SK-N-SH (cell line): ENCODE results near the gene ADAR. TPM values are rescaled to one million over a fixed set of nuclear protein-coding genes. Genes with fewer than 3 reads are reported as not detected.

Experiments used
- CTCF ChIA-PET: fragments of 300-600, 350-600 bp; formaldehyde crosslinking; extraction: SDS; loops from one replicate; lab custom pipeline; 2021; lab: Yijun Ruan, JAX
- POLR2A ChIA-PET: fragments of 350-600 bp; sonication (Branson Sonifier 250); formaldehyde crosslinking; extraction: SDS; loops from one replicate; lab custom pipeline; 2020; ENCODE audit warnings: antibody characterized with exemption, inconsistent platforms; lab: Yijun Ruan, JAX
- DNase-seq: peaks from one replicate; pipeline ENCODE4 v3.0.0; 2012
- H2AFZ ChIP-seq: fragments of 200-600 bp; sonication (generic); 2 replicates; pipeline ENCODE4 v1.8.1; 2016; ENCODE audit warnings: antibody characterized with exemption, mild to moderate bottlenecking, low read depth
- H3F3A ChIP-seq: fragments of 200-600 bp; sonication (generic); replicated peaks from 2 replicates; pipeline ENCODE3; 2016; ENCODE audit warnings: antibody characterized with exemption, mild to moderate bottlenecking; ENCODE audit not compliant: insufficient read depth
- H3K27ac ChIP-seq, 2 experiments: fragments of 200-500 bp in 1 of 2; fragments of 200-600 bp in 1 of 2; sonication (Bioruptor generic) in 1 of 2; sonication (generic), shearing (Covaris generic) in 1 of 2; 2 replicates each; pipeline versions ENCODE4 v1.5.1 to v1.6.1; 2014 to 2016; ENCODE audit warnings: low read depth in 2 of 2, inconsistent platforms in 1 of 2, low read length in 1 of 2, mild to moderate bottlenecking in 1 of 2, mixed read lengths in 1 of 2
- H3K27me3 ChIP-seq: fragments of 200-600 bp; sonication (generic), shearing (Covaris generic); 2 replicates; pipeline ENCODE4 v1.6.1; 2016; ENCODE audit warnings: mixed run types; ENCODE audit not compliant: insufficient read depth
- H3K36me3 ChIP-seq, 2 experiments: fragments of 200-500 bp in 1 of 2; fragments of 200-600 bp in 1 of 2; sonication (Bioruptor generic) in 1 of 2; sonication (generic) in 1 of 2; replicated peaks in 1 of 2; 2 replicates each; pipeline versions ENCODE3 to v1.5.1; 2014 to 2016; ENCODE audit warnings: low read length in 1 of 2, mild to moderate bottlenecking in 1 of 2; ENCODE audit not compliant: insufficient read depth in 2 of 2, control insufficient read depth in 1 of 2
- H3K4me1 ChIP-seq, 2 experiments: fragments of 200-500 bp in 1 of 2; fragments of 200-600 bp in 1 of 2; sonication (Bioruptor generic) in 1 of 2; sonication (generic), shearing (Covaris generic) in 1 of 2; 2 replicates each; pipeline versions ENCODE4 v1.5.1 to v1.6.1; 2014 to 2016; ENCODE audit warnings: low read depth in 1 of 2, low read length in 1 of 2, mixed run types in 1 of 2; ENCODE audit not compliant: insufficient read depth in 2 of 2, control insufficient read depth in 1 of 2
- H3K4me2 ChIP-seq: fragments of 200-600 bp; sonication (generic), shearing (Covaris generic); 2 replicates; pipeline ENCODE4 v1.6.1; 2017; ENCODE audit warnings: mixed run types
- H3K4me3 ChIP-seq, 2 experiments: fragments of 200-500 bp in 1 of 2; fragments of 200-600 bp in 1 of 2; sonication (Bioruptor generic) in 1 of 2; sonication (generic), shearing (Covaris generic) in 1 of 2; 2 replicates each; pipeline versions ENCODE4 v1.5.1 to v1.8.1; 2014 to 2016; ENCODE audit warnings: low read depth in 2 of 2, inconsistent platforms in 1 of 2, low read length in 1 of 2, mild to moderate bottlenecking in 1 of 2, mixed read lengths in 1 of 2, moderate library complexity in 1 of 2
- H3K79me2 ChIP-seq: fragments of 200-600 bp; sonication (generic); 2 replicates; pipeline ENCODE4 v1.8.1; 2017; ENCODE audit warnings: mild to moderate bottlenecking; ENCODE audit not compliant: insufficient read depth
- H3K9ac ChIP-seq: fragments of 200-600 bp; sonication (generic); 2 replicates; pipeline ENCODE4 v1.6.1; 2017; ENCODE audit warnings: mixed run types
- H3K9me2 ChIP-seq: fragments of 200-600 bp; sonication (generic); 2 replicates; pipeline ENCODE4 v1.6.1; 2017; ENCODE audit warnings: mixed run types
- H3K9me3 ChIP-seq: fragments of 200-600 bp; sonication (generic); 2 replicates; pipeline ENCODE4 v1.6.1; 2017; ENCODE audit warnings: mixed run types, mild to moderate bottlenecking, moderate library complexity
- H4K20me1 ChIP-seq: fragments of 200-600 bp; sonication (generic); 2 replicates; pipeline ENCODE4 v1.6.1; 2017; ENCODE audit warnings: mild to moderate bottlenecking, mixed run types; ENCODE audit not compliant: insufficient read depth
- CHD2 ChIP-seq: fragments of 150-350 bp; IDR thresholded peaks from 2 replicates; pipeline ENCODE4 v1.6.1; 2018; ENCODE audit warnings: low read length; ENCODE audit not compliant: partially characterized antibody
- ELF1 ChIP-seq: IDR thresholded peaks from 2 replicates; pipeline ENCODE4 v1.4.0; 2012
- EP300 ChIP-seq, 2 experiments: IDR thresholded peaks; 2 replicates each; pipeline versions ENCODE4 v1.4.0 to v1.6.1; 2012; ENCODE audit warnings: borderline replicate concordance in 1 of 2, low read depth in 1 of 2, low read length in 1 of 2
- FOXJ3 ChIP-seq: sonication (generic); formaldehyde crosslinking; IDR thresholded peaks from 2 replicates; pipeline ENCODE4 v1.5.1; 2020; ENCODE audit warnings: mild to moderate bottlenecking, missing genetic modification reagents
- FOXM1 ChIP-seq: IDR thresholded peaks from 2 replicates; pipeline ENCODE4 v1.4.0; 2012; ENCODE audit warnings: low read depth, mild to moderate bottlenecking
- GATA2 ChIP-seq: sonication (generic); formaldehyde crosslinking; IDR thresholded peaks from 2 replicates; pipeline ENCODE4 v1.5.0; 2020; ENCODE audit warnings: mild to moderate bottlenecking, missing genetic modification reagents
- MXI1 ChIP-seq: IDR thresholded peaks from 2 replicates; pipeline ENCODE4 v1.6.1; 2012; ENCODE audit warnings: mild to moderate bottlenecking, low read depth, low read length, improper control_type of control experiment
- NFIC ChIP-seq: IDR thresholded peaks from 2 replicates; pipeline ENCODE4 v1.4.0; 2012; ENCODE audit warnings: borderline replicate concordance
- NRF1 ChIP-seq: IDR thresholded peaks from 2 replicates; pipeline ENCODE4 v1.6.1; 2012; ENCODE audit warnings: low read depth, mild to moderate bottlenecking, low read length
- RAD21 ChIP-seq: IDR thresholded peaks from 2 replicates; pipeline ENCODE4 v1.6.1; 2012; ENCODE audit warnings: mild to moderate bottlenecking, low read length
- RCOR1 ChIP-seq: fragments of 150-350 bp; IDR thresholded peaks from 2 replicates; pipeline ENCODE4 v1.6.1; 2017; ENCODE audit warnings: antibody characterized with exemption, low read length
- SIN3A ChIP-seq: IDR thresholded peaks from 2 replicates; pipeline ENCODE4 v1.6.1; 2012; ENCODE audit warnings: low read depth, mild to moderate bottlenecking, low read length, moderate library complexity, borderline replicate concordance
- SMC3 ChIP-seq: IDR thresholded peaks from 2 replicates; pipeline ENCODE4 v1.6.1; 2012; ENCODE audit warnings: low read depth, low read length, improper control_type of control experiment
- TAF1 ChIP-seq: IDR thresholded peaks from 2 replicates; pipeline ENCODE4 v1.6.1; 2012; ENCODE audit warnings: low read depth, mild to moderate bottlenecking, low read length, moderate library complexity, borderline replicate concordance
- TEAD4 ChIP-seq: IDR thresholded peaks from 2 replicates; pipeline ENCODE4 v1.4.0; 2012; ENCODE audit warnings: mild to moderate bottlenecking, borderline replicate concordance; ENCODE audit not compliant: insufficient read depth
- WGBS: methylation state at CpG from one replicate; pipeline ENCODE4 v1.1.6; 2017; ENCODE audit warnings: low lambda C conversion rate; 5-methylcytosine and 5-hydroxymethylcytosine counted together
- polyA plus RNA-seq, 3 experiments: library from polyadenylated mRNA; depleted of rRNA; stranded (reverse); fragments of >200 nt; gene quantifications; 2 replicates each; pipeline ENCODE4 v1.2.3, GENCODE V29; 2012
- TF ChIP-seq, protein P1 (sequence below): IDR thresholded peaks from 2 replicates; pipeline ENCODE4 v1.4.0; 2012; ENCODE audit warnings: low read depth, borderline replicate concordance
- TF ChIP-seq, protein P2 (sequence below): IDR thresholded peaks from 2 replicates; pipeline ENCODE4 v1.4.0; 2012; ENCODE audit warnings: low read depth, borderline replicate concordance
- TF ChIP-seq, protein P3 (sequence below): IDR thresholded peaks from 2 replicates; pipeline ENCODE4 v1.6.1; 2012; ENCODE audit warnings: mild to moderate bottlenecking, low read depth, low read length, moderate library complexity
- TF ChIP-seq, protein P4 (sequence below): IDR thresholded peaks from 2 replicates; pipeline ENCODE4; 2012

ADAR gene
- polyA plus RNA-seq, 1 of the 3 experiments (the other 2 are of a cell fraction), result 61.1 TPM

DNA sequence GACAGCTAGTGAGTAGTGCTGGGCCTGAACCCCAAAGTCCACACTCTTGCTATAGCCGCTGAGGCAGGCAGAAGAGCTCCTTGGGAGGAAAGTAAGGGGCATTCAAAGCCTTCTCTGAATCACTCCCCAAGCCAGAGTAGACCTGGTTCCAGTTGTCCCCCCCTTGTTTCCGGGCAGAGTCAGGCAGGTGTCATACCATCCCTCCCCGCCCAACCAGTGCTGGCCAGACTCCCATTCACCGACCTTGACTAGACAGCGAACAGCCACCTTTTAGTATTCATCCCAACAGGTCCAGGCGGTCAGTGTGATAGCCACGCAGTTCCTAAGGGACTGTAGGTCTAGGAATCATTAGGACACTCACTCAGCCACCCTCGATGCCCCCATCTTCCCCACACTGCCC is 28.6 kb downstream of the ADAR start:
- DNase-seq, result no peak
- H3K36me3 ChIP-seq, result peaks cover 40 to 74% of the 10 kb centered on the region in 2 experiments

More for the DNA sequence above, 28.6 kb downstream of the ADAR start:
- Histone ChIP-seq H3F3A (no peaks in the 10 kb centered on the region), H3K9me3 (no peaks in the 10 kb centered on the region), H3K4me3 (no peak overlapping the region), H4K20me1 (peaks cover 13% of the 10 kb centered on the region; the same call in 1 of the 2 replicates), H3K27me3 (no peaks in the 10 kb centered on the region), H3K9ac (no peak overlapping the region), H3K4me2 (no peak overlapping the region), H3K27ac (no peak overlapping the region), H3K79me2 (no peaks in the 10 kb centered on the region), H2AFZ (no peak overlapping the region), H3K4me1 (peaks cover 0 to 33% of the 10 kb centered on the region in 2 experiments; a peak in 2 of 4 replicates), H3K9me2 (no peaks in the 10 kb centered on the region)
- WGBS, result 86% methylated on average over 5 of the region's 8 CpGs
- ChIA-PET CTCF (interaction anchor here (1.6 to 3.5 kb wide), 2 partner anchors 12 to 19 kb away, joined by 6 to 11 read pairs; partner anchors contain the start of gene CHRNB2), POLR2A (interaction anchor here (1.4 kb wide), 1 partner anchor 25 kb away, joined by 5 read pairs; no protein-coding TSS in a partner anchor)
- TF ChIP-seq, protein P1, sequence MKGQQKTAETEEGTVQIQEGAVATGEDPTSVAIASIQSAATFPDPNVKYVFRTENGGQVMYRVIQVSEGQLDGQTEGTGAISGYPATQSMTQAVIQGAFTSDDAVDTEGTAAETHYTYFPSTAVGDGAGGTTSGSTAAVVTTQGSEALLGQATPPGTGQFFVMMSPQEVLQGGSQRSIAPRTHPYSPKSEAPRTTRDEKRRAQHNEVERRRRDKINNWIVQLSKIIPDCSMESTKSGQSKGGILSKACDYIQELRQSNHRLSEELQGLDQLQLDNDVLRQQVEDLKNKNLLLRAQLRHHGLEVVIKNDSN, result no peak
- TF ChIP-seq, protein P2, sequence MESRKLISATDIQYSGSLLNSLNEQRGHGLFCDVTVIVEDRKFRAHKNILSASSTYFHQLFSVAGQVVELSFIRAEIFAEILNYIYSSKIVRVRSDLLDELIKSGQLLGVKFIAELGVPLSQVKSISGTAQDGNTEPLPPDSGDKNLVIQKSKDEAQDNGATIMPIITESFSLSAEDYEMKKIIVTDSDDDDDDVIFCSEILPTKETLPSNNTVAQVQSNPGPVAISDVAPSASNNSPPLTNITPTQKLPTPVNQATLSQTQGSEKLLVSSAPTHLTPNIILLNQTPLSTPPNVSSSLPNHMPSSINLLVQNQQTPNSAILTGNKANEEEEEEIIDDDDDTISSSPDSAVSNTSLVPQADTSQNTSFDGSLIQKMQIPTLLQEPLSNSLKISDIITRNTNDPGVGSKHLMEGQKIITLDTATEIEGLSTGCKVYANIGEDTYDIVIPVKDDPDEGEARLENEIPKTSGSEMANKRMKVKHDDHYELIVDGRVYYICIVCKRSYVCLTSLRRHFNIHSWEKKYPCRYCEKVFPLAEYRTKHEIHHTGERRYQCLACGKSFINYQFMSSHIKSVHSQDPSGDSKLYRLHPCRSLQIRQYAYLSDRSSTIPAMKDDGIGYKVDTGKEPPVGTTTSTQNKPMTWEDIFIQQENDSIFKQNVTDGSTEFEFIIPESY, result no peak
- TF ChIP-seq ELF1, result no peak
- TF ChIP-seq, protein P3, sequence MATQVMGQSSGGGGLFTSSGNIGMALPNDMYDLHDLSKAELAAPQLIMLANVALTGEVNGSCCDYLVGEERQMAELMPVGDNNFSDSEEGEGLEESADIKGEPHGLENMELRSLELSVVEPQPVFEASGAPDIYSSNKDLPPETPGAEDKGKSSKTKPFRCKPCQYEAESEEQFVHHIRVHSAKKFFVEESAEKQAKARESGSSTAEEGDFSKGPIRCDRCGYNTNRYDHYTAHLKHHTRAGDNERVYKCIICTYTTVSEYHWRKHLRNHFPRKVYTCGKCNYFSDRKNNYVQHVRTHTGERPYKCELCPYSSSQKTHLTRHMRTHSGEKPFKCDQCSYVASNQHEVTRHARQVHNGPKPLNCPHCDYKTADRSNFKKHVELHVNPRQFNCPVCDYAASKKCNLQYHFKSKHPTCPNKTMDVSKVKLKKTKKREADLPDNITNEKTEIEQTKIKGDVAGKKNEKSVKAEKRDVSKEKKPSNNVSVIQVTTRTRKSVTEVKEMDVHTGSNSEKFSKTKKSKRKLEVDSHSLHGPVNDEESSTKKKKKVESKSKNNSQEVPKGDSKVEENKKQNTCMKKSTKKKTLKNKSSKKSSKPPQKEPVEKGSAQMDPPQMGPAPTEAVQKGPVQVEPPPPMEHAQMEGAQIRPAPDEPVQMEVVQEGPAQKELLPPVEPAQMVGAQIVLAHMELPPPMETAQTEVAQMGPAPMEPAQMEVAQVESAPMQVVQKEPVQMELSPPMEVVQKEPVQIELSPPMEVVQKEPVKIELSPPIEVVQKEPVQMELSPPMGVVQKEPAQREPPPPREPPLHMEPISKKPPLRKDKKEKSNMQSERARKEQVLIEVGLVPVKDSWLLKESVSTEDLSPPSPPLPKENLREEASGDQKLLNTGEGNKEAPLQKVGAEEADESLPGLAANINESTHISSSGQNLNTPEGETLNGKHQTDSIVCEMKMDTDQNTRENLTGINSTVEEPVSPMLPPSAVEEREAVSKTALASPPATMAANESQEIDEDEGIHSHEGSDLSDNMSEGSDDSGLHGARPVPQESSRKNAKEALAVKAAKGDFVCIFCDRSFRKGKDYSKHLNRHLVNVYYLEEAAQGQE, result no peak
- TF ChIP-seq RAD21, result no peak
- TF ChIP-seq GATA2 (CRISPR knock-in tag), result no peak
- TF ChIP-seq CHD2, result no peak
- TF ChIP-seq MXI1, result no peak
- TF ChIP-seq, protein P4, sequence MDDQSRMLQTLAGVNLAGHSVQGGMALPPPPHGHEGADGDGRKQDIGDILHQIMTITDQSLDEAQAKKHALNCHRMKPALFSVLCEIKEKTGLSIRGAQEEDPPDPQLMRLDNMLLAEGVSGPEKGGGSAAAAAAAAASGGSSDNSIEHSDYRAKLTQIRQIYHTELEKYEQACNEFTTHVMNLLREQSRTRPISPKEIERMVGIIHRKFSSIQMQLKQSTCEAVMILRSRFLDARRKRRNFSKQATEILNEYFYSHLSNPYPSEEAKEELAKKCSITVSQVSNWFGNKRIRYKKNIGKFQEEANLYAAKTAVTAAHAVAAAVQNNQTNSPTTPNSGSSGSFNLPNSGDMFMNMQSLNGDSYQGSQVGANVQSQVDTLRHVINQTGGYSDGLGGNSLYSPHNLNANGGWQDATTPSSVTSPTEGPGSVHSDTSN, result no peak
- TF ChIP-seq FOXJ3 (CRISPR knock-in tag), result no peak
- TF ChIP-seq TEAD4, result no peak
- TF ChIP-seq SIN3A, result no peak
- no peak for TF ChIP-seq NRF1
- no peak for TF ChIP-seq TAF1
- TF ChIP-seq SMC3, result no peak
- TF ChIP-seq RCOR1, result no peak
- no peak for TF ChIP-seq EP300 (IDR thresholded peaks at IDR 0.05; ENCODE audit: borderline replicate concordance in 1 of 2, low read depth in 1 of 2, low read length in 1 of 2)
- no peak for TF ChIP-seq NFIC
- TF ChIP-seq FOXM1, result no peak
